HEK293 (cell line): ENCODE results near the gene MMP24.
A peak's percentile ranks its signal among the peaks of the same experiment; 100 is the strongest.

Source experiments
- CTCF ChIA-PET: fragments of 350-600 bp; formaldehyde crosslinking; extraction: SDS; loops from one replicate; lab custom pipeline; 2021; ENCODE audit warnings: antibody characterized with exemption; lab: Yijun Ruan, JAX
- POLR2A ChIA-PET: fragments of 300-600 bp; formaldehyde crosslinking; extraction: SDS; loops from one replicate; lab custom pipeline; 2020; ENCODE audit warnings: antibody characterized with exemption, inconsistent platforms; lab: Yijun Ruan, JAX
- H3K27ac ChIP-seq: fragments of 200-500 bp; sonication (Bioruptor generic); 2 replicates; pipeline ENCODE4 v1.5.1; 2014; ENCODE audit warnings: low read depth, low read length, control low read depth, inconsistent platforms; ENCODE audit errors: extremely low read depth
- H3K36me3 ChIP-seq, 2 experiments: fragments of 200-500 bp in 1 of 2; sonication (Bioruptor generic) in 1 of 2; 1 replicate in 1 of 2; 2 replicates in 1 of 2; pipeline ENCODE4 v1.5.1; 2014 to 2017; ENCODE audit warnings: inconsistent platforms in 2 of 2, low read length in 2 of 2; ENCODE audit not compliant: control insufficient read depth in 2 of 2, insufficient read depth in 1 of 2
- H3K4me1 ChIP-seq: fragments of 200-500 bp; sonication (Bioruptor generic); 2 replicates; pipeline ENCODE4 v1.5.1; 2014; ENCODE audit warnings: mild to moderate bottlenecking, low read length, inconsistent platforms; ENCODE audit not compliant: control insufficient read depth, insufficient read depth
- H3K4me3 ChIP-seq: 2 replicates; pipeline ENCODE4 v1.5.1; 2011; ENCODE audit warnings: low read depth, mild to moderate bottlenecking, control low read depth, low read length, moderate library complexity
- H3K9me3 ChIP-seq: fragments of 200-500 bp; sonication (Bioruptor generic); 2 replicates; pipeline ENCODE4 v1.5.1; 2014; ENCODE audit warnings: low read depth, low read length, inconsistent platforms; ENCODE audit not compliant: control insufficient read depth, insufficient read depth
- BCL11B ChIP-seq: fragments of 450-650 bp; formaldehyde crosslinking; IDR thresholded peaks from 2 replicates; pipeline ENCODE4 v1.5.1; 2016; ENCODE audit warnings: low read depth, missing biosample characterization, missing genetic modification characterization
- EGR2 ChIP-seq: fragments of 450-650 bp; formaldehyde crosslinking; IDR thresholded peaks from 2 replicates; pipeline ENCODE4 v1.5.1; 2016; ENCODE audit warnings: low read depth, missing biosample characterization, missing genetic modification characterization
- ELK4 ChIP-seq: IDR thresholded peaks from 2 replicates; pipeline ENCODE4 v1.6.1; 2011; ENCODE audit warnings: mild to moderate bottlenecking, low read depth, low read length, borderline replicate concordance
- GLIS2 ChIP-seq: fragments of 450-650 bp; formaldehyde crosslinking; IDR thresholded peaks from 2 replicates; pipeline ENCODE4 v1.5.1; 2016; ENCODE audit warnings: missing biosample characterization, missing genetic modification characterization
- MYNN ChIP-seq: fragments of 450-650 bp; formaldehyde crosslinking; IDR thresholded peaks from 2 replicates; pipeline ENCODE4 v1.5.1; 2016; ENCODE audit warnings: missing biosample characterization, missing genetic modification characterization, borderline replicate concordance
- PBX3 ChIP-seq: sonication (generic); formaldehyde crosslinking; IDR thresholded peaks from 2 replicates; pipeline ENCODE4 v1.8.1; 2022; ENCODE audit warnings: mild to moderate bottlenecking, moderate library complexity, missing genetic modification reagents
- YY1 ChIP-seq: fragments of 450-650 bp; formaldehyde crosslinking; IDR thresholded peaks from 2 replicates; pipeline ENCODE4 v1.5.1; 2018; ENCODE audit warnings: missing biosample characterization, missing genetic modification characterization
- ZFHX2 ChIP-seq: fragments of 450-650 bp; formaldehyde crosslinking; conservative IDR thresholded peaks from 2 replicates; pipeline ENCODE4 v1.5.1; 2016; ENCODE audit warnings: missing biosample characterization, missing genetic modification characterization
- ZIC2 ChIP-seq: fragments of 450-650 bp; formaldehyde crosslinking; IDR thresholded peaks from 2 replicates; pipeline ENCODE4 v1.5.1; 2016; ENCODE audit warnings: missing biosample characterization, missing genetic modification characterization
- ZNF114 ChIP-seq: fragments of 450-650 bp; formaldehyde crosslinking; IDR thresholded peaks from 2 replicates; pipeline ENCODE4 v1.5.0; 2017; ENCODE audit warnings: missing biosample characterization, missing genetic modification characterization
- ZNF138 ChIP-seq: fragments of 450-650 bp; formaldehyde crosslinking; IDR thresholded peaks from 2 replicates; pipeline ENCODE4 v1.5.1; 2016; ENCODE audit warnings: missing biosample characterization, missing genetic modification characterization, borderline replicate concordance
- ZNF18 ChIP-seq: fragments of 450-650 bp; formaldehyde crosslinking; IDR thresholded peaks from 2 replicates; pipeline ENCODE4 v1.5.1; 2016; ENCODE audit warnings: missing biosample characterization, missing genetic modification characterization
- ZNF2 ChIP-seq: fragments of 450-650 bp; formaldehyde crosslinking; IDR thresholded peaks from 2 replicates; pipeline ENCODE4 v1.5.1; 2016; ENCODE audit warnings: missing biosample characterization, missing genetic modification characterization
- ZNF239 ChIP-seq: fragments of 450-650 bp; formaldehyde crosslinking; IDR thresholded peaks from 2 replicates; pipeline ENCODE4 v1.5.1; 2016; ENCODE audit warnings: missing biosample characterization, missing genetic modification characterization
- ZNF335 ChIP-seq: fragments of 450-650 bp; formaldehyde crosslinking; conservative IDR thresholded peaks from 2 replicates; pipeline ENCODE4 v1.5.1; 2016; ENCODE audit warnings: missing biosample characterization, missing genetic modification characterization
- ZNF37A ChIP-seq: fragments of 450-650 bp; IDR thresholded peaks from 2 replicates; pipeline ENCODE4 v1.5.1; 2018; ENCODE audit warnings: missing biosample characterization, missing genetic modification characterization
- ZNF473 ChIP-seq: fragments of 450-650 bp; formaldehyde crosslinking; IDR thresholded peaks from 2 replicates; pipeline ENCODE4 v1.5.1; 2017; ENCODE audit warnings: missing biosample characterization, missing genetic modification characterization
- ZNF555 ChIP-seq: fragments of 450-650 bp; formaldehyde crosslinking; conservative IDR thresholded peaks from 2 replicates; pipeline ENCODE4 v1.5.1; 2017; ENCODE audit warnings: missing biosample characterization, mild to moderate bottlenecking, missing genetic modification characterization, inconsistent platforms
- ZNF658 ChIP-seq: fragments of 450-650 bp; formaldehyde crosslinking; IDR thresholded peaks from 2 replicates; pipeline ENCODE4; 2016; ENCODE audit warnings: missing biosample characterization, missing genetic modification characterization
- ZNF677 ChIP-seq: fragments of 450-650 bp; IDR thresholded peaks from 2 replicates; pipeline ENCODE4 v1.5.0; 2018; ENCODE audit warnings: missing biosample characterization, mild to moderate bottlenecking, missing genetic modification characterization, moderate library complexity
- ZNF768 ChIP-seq: fragments of 450-650 bp; formaldehyde crosslinking; IDR thresholded peaks from 2 replicates; pipeline ENCODE4 v1.5.1; 2018; ENCODE audit warnings: missing biosample characterization, mild to moderate bottlenecking, missing genetic modification characterization
- ZNF791 ChIP-seq: fragments of 450-650 bp; formaldehyde crosslinking; IDR thresholded peaks from 2 replicates; pipeline ENCODE4 v1.5.1; 2016; ENCODE audit warnings: missing biosample characterization, missing genetic modification characterization
- ZSCAN30 ChIP-seq: fragments of 450-650 bp; IDR thresholded peaks from 2 replicates; pipeline ENCODE4 v1.5.1; 2018; ENCODE audit warnings: missing biosample characterization, mild to moderate bottlenecking, missing genetic modification characterization, moderate library complexity

Gene MMP24

DNA sequence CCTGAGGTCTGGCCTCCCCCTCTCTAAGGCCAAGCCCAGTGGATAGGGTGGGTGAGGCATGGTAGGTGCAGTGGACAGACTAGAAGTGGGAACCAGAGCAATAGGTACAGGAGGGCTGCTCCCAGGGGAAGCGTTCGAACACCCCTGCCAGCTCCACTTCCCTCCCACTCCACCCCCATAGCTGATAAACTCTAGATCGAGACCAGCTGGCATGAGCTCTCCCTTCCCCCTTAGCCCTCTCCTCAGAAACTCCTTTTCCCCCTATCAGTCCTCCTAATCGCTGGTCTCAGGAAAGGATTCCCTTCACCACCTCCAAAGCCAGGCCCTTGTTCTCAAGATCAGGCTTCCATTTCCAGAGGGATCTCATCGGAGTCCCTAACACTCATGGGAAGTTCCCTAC lies 71.8 kb downstream of the MMP24 start:
- CTCF ChIA-PET, result interaction anchor here (1.0 to 13.7 kb wide), 2 partner anchors 33 to 141 kb away, joined by 3 to 236 read pairs; no protein-coding TSS in a partner anchor
- no peaks in the 10 kb centered on the region for H3K9me3 ChIP-seq
- H3K36me3 ChIP-seq, result peaks cover 0 to 5% of the 10 kb centered on the region in 2 experiments; a peak in 1 of 3 replicates
- POLR2A ChIA-PET, result no interaction called here
- H3K27ac ChIP-seq, result no peak overlapping the region
- TF ChIP-seq ZFHX2 (tag by site-specific recombination) (peak; percentile 82), ZNF138 (no peak), EGR2 (tag by site-specific recombination) (peak; percentile 81)
- H3K4me1 ChIP-seq, result no peaks in the 10 kb centered on the region
- no peak overlapping the region for H3K4me3 ChIP-seq

GRCh38 chr20:35299780-35300179 lies 73.3 kb downstream of the MMP24 start:
- Histone ChIP-seq H3K36me3 (peaks cover 0 to 8% of the 10 kb centered on the region in 2 experiments; a peak in 1 of 3 replicates), H3K4me1 (no peaks in the 10 kb centered on the region), H3K27ac (no peak overlapping the region), H3K9me3 (no peaks in the 10 kb centered on the region), H3K4me3 (no peak overlapping the region)
- TF ChIP-seq ZNF791 (tag by site-specific recombination) (no peak), ZNF555 (tag by site-specific recombination) (no peak), ELK4 (no peak), ZNF658 (no peak), PBX3 (CRISPR knock-in tag) (no peak), ZNF239 (no peak), ZNF37A (tag by site-specific recombination) (no peak), ZNF677 (tag by site-specific recombination) (no peak), BCL11B (no peak), ZNF18 (tag by site-specific recombination) (no peak), ZNF473 (tag by site-specific recombination) (no peak), YY1 (tag by site-specific recombination) (no peak), ZSCAN30 (tag by site-specific recombination) (no peak), ZIC2 (tag by site-specific recombination) (no peak), ZNF768 (tag by site-specific recombination) (no peak), ZNF335 (no peak), MYNN (no peak), ZNF114 (no peak), GLIS2 (tag by site-specific recombination) (no peak), ZNF2 (tag by site-specific recombination) (no peak)
- ChIA-PET CTCF (interaction anchor here (0.6 to 13.7 kb wide), 7 partner anchors 18 to 155 kb away, joined by 3 to 236 read pairs (median 4); no protein-coding TSS in a partner anchor), POLR2A (no interaction called here)
